GM18867 (cell line): ENCODE results near the gene TRIL.
A peak's percentile ranks its signal among the peaks of the same experiment; 100 is the strongest.

Experiments
- ATAC-seq: cut with Tn5 transposase; IDR thresholded peaks from one replicate; pipeline ENCODE4 v1.9.1; 2021; ENCODE audit warnings: mild to moderate bottlenecking, moderate library complexity; ENCODE audit not compliant: unreplicated experiment

The TRIL gene

DNA sequence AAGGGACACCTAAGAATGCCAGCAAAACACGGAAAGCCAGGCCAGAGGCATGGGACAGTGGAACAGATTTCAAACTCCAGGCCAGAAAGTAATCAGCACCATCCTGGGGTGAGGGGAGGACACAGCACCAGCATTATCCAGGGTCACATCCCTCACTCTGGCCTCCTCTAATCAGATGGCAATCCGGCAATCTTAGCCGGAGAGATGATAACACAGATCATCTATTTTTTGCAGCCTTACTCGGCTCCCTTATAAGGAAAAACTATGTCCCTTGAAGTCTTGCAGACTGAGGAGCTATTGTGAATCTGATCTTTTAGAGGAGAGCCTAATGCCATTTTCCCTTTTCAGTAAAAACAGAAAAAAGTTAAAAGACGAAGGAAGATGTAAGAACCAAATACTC, 16.5 kb downstream of the TRIL start:
- no peak for ATAC-seq

DNA sequence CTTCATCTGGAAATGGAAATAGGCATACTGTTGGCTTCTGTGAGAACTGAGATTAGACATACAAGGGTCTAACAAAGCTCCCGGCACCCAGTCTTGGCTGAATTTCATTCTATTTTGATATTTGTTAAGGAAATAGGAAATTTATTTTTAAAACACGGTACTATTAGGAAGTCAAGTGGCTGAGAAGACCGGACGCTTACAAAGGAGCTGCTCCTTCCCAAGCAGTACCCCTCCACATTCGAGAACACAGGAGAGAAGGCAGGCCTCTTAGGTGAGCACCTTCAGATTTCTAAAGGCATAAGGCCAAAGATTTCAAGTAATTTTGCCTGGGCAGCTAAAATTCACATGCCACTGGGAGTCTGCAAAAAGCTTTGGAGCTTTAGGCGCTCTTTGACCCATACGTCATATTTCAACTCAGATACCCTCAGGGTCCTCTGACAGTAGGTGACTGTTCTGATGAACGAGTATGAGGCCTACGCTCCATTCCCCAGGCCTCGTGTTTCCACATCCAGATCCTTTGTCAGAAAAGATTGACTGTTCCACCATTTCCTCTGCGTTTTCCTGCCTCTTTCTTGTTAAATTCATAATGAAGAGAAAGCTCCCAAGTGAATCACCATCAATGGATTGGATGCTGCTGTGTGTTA, 17.3 kb downstream of the TRIL start:
- ATAC-seq = no peak

DNA sequence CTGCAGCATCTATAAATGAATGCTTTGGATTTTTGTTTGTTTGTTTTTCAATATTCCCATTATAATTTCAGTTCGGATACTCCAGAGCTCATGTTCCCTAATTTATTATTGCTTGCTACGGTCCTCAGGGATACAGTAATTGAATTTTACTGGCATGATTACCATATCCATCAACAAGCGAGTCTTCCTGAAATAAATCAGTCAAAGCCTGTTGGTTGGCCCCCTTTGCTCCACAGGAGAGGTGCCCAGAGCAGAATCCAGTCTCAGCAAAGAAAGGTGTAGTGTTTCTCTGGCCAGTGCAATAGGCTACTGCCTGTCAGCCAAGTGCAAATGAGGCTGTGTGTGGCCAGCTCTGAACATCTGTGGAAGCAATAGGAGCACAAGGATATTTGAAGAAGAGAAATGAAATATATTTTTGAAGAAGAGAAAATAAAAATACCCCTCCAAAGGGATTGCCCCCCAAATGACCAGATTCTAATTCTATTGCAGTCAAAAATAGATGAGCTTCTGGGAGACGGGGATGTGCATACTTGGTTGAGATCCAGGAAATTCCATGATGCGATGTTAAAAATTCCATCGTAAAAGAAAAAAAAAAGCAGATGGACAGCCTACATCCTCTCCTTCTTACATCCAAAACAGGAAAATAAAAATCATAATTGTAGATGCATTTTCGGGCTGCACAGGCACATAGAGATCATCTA, 18.1 kb downstream of the TRIL start:
- no peak for ATAC-seq

DNA sequence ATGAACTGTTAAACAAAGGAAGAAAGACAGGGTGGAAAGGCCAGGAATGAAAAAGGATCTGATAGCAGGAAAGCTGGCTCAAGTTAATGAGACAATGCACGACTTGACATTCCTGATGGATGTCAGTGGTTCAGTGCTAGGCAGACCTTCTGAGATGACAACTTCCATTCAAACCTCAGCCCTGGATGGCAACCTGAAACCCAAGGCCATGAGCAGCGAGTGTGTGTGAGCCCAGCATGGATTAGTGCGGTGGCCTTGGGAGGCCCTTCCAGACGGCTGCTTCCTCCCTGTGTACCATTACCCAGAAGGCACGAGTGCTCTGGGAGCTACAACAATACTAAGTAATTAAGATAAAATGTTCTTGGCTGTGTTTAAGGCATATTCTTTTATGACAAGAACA, 18.8 kb downstream of the TRIL start:
- no peak for ATAC-seq

DNA sequence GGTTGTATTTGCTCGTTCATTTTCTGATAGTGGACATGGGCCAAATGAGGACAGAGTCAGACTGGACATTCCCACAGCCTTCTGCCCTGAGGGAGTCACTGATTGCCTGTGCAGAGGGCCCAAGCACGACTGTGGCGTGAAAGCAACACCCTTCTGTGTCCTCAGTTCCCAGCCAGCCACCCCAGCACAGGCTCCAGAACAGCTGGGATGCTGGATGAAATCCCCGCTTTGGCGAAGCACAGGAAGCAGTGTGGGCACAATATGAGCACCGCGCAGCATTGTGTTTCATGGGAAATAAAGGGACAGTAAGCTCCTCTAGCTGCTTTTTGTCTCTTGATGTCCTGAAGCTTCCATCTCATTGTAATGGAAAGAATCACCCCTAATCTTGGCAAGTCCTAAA, 20.5 kb downstream of the TRIL start:
- no peak for ATAC-seq

GRCh38 chr7:28937103-28937502, 21.0 kb downstream of the TRIL start:
- no peak for ATAC-seq

- no peak for ATAC-seq
Observed at GRCh38 chr7:28933846-28934320, 24.2 kb downstream of the TRIL start.

GRCh38 chr7:28931565-28931964, 26.6 kb downstream of the TRIL start:
- no peak for ATAC-seq

GRCh38 chr7:28926871-28927597, 31.1 kb downstream of the TRIL start:
- ATAC-seq = peak; percentile 92

DNA sequence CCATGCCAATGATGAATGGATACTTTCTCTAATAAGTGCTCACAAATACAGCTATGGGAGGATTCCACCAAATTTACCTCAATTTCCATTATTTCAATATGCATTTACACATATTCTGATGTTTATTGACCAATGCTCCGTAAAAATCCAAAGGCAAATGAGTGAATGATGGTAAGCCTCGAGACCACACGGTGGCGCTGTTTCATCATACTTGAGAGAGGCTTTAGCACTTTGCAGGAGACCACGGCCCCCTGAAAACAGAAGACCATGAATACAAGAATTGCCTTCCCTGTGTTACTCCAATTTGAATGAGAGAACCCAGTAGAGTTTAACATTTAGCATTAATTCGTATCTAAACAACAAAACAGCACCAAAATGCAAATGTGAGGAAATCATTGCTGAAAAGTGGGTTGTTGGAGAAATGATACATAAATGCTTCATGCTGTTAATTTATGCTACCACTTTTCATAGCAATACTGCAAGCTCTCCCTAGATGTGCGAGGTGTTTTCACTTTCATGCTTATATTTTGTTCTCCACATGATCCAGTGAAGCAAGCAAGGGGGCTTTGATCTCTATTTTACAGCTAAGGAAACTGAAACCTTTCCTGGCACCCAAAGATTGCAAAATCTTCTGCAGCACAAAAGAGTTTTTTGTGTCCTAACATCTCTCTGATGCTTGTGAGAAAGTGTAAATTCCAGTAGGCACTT, 35.4 kb downstream of the TRIL start:
- ATAC-seq = peak; percentile 44

- peak; percentile 88 for ATAC-seq
Observed at GRCh38 chr7:28921822-28922221, 36.3 kb downstream of the TRIL start.

- no peak for ATAC-seq
Observed at GRCh38 chr7:28920424-28920823, 37.7 kb downstream of the TRIL start.

- no peak for ATAC-seq
Observed at GRCh38 chr7:28919510-28919909, 38.6 kb downstream of the TRIL start.

- ATAC-seq = no peak
Observed at GRCh38 chr7:28908775-28909174, 49.4 kb downstream of the TRIL start.

- no peak for ATAC-seq
Observed at GRCh38 chr7:28905464-28905863, 52.7 kb downstream of the TRIL start.

GRCh38 chr7:28904578-28905048, 53.5 kb downstream of the TRIL start:
- no peak for ATAC-seq

- ATAC-seq = no peak
Observed at GRCh38 chr7:28903730-28904577, 54.2 kb downstream of the TRIL start.
